Endothelial cell of umbilical vein (primary cell): ENCODE data around the gene CISD3. TPM values are rescaled to one million over a fixed set of nuclear protein-coding genes. Genes with fewer than 3 reads are reported as not detected.

ENCODE experiments used
- BruUV-seq: library from RNA; stranded (reverse); fragments of 400-500 nt; replicated peaks from 2 replicates; lab custom pipeline; 2021; lab: Mats Ljungman, UMichigan
- CTCF ChIA-PET: fragments of 300-600, 350-600 bp; sonication (Branson Sonifier 250); formaldehyde crosslinking; loops from one replicate; lab custom pipeline; 2021; ENCODE audit warnings: antibody characterized with exemption, inconsistent platforms; lab: Charles Lee
- POLR2A ChIA-PET: fragments of 300-600, 350-600 bp; sonication (Branson Sonifier 250); formaldehyde crosslinking; loops from one replicate; lab custom pipeline; 2021; ENCODE audit warnings: antibody characterized with exemption, inconsistent platforms; lab: Charles Lee
- DNase-seq: peaks from one replicate; pipeline ENCODE4 v3.0.0-alpha.2; 2011; ENCODE audit warnings: low read depth, low spot score
- FAIRE-seq: peaks from 2 replicates; lab custom pipeline; 2011; peaks lifted over from hg19 to GRCh38; lab: Jason Lieb, UNC
- H2AFZ ChIP-seq: 2 replicates; pipeline ENCODE4 v1.6.0; 2012; ENCODE audit warnings: low read depth, low read length, control low read depth, inconsistent platforms
- H3K27ac ChIP-seq: 2 replicates; pipeline ENCODE4 v1.5.1; 2011; ENCODE audit warnings: low read depth, mild to moderate bottlenecking, control low read depth, low read length, moderate library complexity; ENCODE audit not compliant: insufficient read depth
- H3K27me3 ChIP-seq, 2 experiments: 2 replicates each; pipeline versions ENCODE4 v1.6.0 to v1.6.1; 2011; ENCODE audit warnings: low read length in 2 of 2, mixed read lengths in 1 of 2; ENCODE audit not compliant: control insufficient read depth in 2 of 2, insufficient read depth in 2 of 2
- H3K36me3 ChIP-seq, 2 experiments: 2 replicates in 1 of 2; 3 replicates in 1 of 2; pipeline ENCODE4 v1.5.1; 2011; ENCODE audit warnings: low read length in 2 of 2, mild to moderate bottlenecking in 1 of 2, moderate library complexity in 1 of 2; ENCODE audit not compliant: control insufficient read depth in 2 of 2, insufficient read depth in 2 of 2; ENCODE audit errors: extremely low read depth in 1 of 2
- H3K4me1 ChIP-seq: 3 replicates; pipeline ENCODE4 v1.5.1; 2011; ENCODE audit warnings: mild to moderate bottlenecking, low read length; ENCODE audit not compliant: control insufficient read depth, insufficient read depth; ENCODE audit errors: extremely low read depth
- H3K4me2 ChIP-seq: 2 replicates; pipeline ENCODE4 v1.6.1; 2011; ENCODE audit warnings: low read length, control low read depth, mixed read lengths; ENCODE audit not compliant: insufficient read depth
- H3K4me3 ChIP-seq, 3 experiments: fragments of 200-600 bp in 1 of 3; sonication (generic), shearing (Covaris generic) in 1 of 3; replicated peaks in 1 of 3; 2 replicates each; pipeline ENCODE4 v1.5.1; 2011 to 2016; ENCODE audit warnings: control low read depth in 3 of 3, low read length in 3 of 3, mild to moderate bottlenecking in 2 of 3, inconsistent platforms in 1 of 3, low read depth in 1 of 3, moderate library complexity in 1 of 3; ENCODE audit not compliant: insufficient read depth in 1 of 3
- H3K79me2 ChIP-seq: 2 replicates; pipeline ENCODE4 v1.6.0; 2012; ENCODE audit warnings: low read length, inconsistent platforms; ENCODE audit not compliant: control insufficient read depth, insufficient read depth
- H3K9ac ChIP-seq: replicated peaks from 2 replicates; pipeline ENCODE3; 2011; ENCODE audit warnings: low read length, control low read depth; ENCODE audit not compliant: insufficient read depth; ENCODE audit errors: extremely low read depth
- H3K9me1 ChIP-seq: replicated peaks from 3 replicates; pipeline ENCODE4 v1.6.0; 2011; ENCODE audit warnings: mild to moderate bottlenecking, low read length; ENCODE audit not compliant: control insufficient read depth, insufficient read depth; ENCODE audit errors: extremely low read depth
- H3K9me3 ChIP-seq: replicated peaks from 2 replicates; pipeline ENCODE4 v1.5.1; 2012; ENCODE audit warnings: low read length, inconsistent platforms; ENCODE audit not compliant: control insufficient read depth, insufficient read depth
- H4K20me1 ChIP-seq: replicated peaks from 2 replicates; pipeline ENCODE3; 2011; ENCODE audit warnings: mild to moderate bottlenecking, low read length; ENCODE audit not compliant: control insufficient read depth, insufficient read depth; ENCODE audit errors: extremely low read depth
- EZH2 ChIP-seq: IDR thresholded peaks from 2 replicates; pipeline ENCODE4 v1.6.1; 2012; ENCODE audit warnings: borderline replicate concordance, low read depth, mild to moderate bottlenecking, moderate library complexity, low read length, inconsistent platforms; ENCODE audit not compliant: severe bottlenecking
- FOS ChIP-seq: IDR thresholded peaks from 2 replicates; pipeline ENCODE4 v1.6.1; 2011; ENCODE audit warnings: mild to moderate bottlenecking, low read length, moderate library complexity, borderline replicate concordance; ENCODE audit not compliant: insufficient read depth
- GATA2 ChIP-seq: IDR thresholded peaks from 2 replicates; pipeline ENCODE4 v1.7.0; 2011; ENCODE audit warnings: low read depth, mild to moderate bottlenecking, moderate library complexity, mixed read lengths, low read length; ENCODE audit not compliant: insufficient read length, insufficient read depth
- JUN ChIP-seq: IDR thresholded peaks from 2 replicates; pipeline ENCODE4 v1.6.1; 2011; ENCODE audit warnings: borderline replicate concordance, low read depth; ENCODE audit not compliant: insufficient read length, insufficient read depth
- MYC ChIP-seq: IDR thresholded peaks from one replicate; pipeline ENCODE4 v1.6.1; 2011; ENCODE audit warnings: mild to moderate bottlenecking, low read depth, low read length
- POLR2A ChIP-seq: IDR thresholded peaks from 2 replicates; pipeline ENCODE4 v1.6.1; 2012; ENCODE audit warnings: low read depth, mild to moderate bottlenecking, control low read depth, low read length
- POLR2AphosphoS5 ChIP-seq: IDR thresholded peaks from 2 replicates; pipeline ENCODE4 v1.6.1; 2012; ENCODE audit warnings: low read depth, mild to moderate bottlenecking, control low read depth, low read length, moderate library complexity; ENCODE audit not compliant: insufficient read depth
- dilution Hi-C: fragments of 300-500 bp; cut with MboI; formaldehyde crosslinking; loops from one replicate; pipeline ENCODE4 v1.15.0; 2019; ENCODE audit warnings: low sequenced_read_pairs; ENCODE audit not compliant: extremely low pct_ligation_motif_present
- intact Hi-C: fragments of 100-400 bp; cut with micrococcal nuclease; formaldehyde crosslinking; loops from one replicate; pipeline ENCODE4 v1.10.0; 2022
- polyA plus RNA-seq, 4 experiments: library from polyadenylated mRNA; depleted of rRNA in 3 of 4; stranded (reverse) in 3 of 4; unstranded in 1 of 4; fragments of >200 nt; gene quantifications; 2 replicates each; pipeline versions ENCODE4 v1.2.1 to v1.2.3, GENCODE V29; 2011 to 2012; ENCODE audit warnings: missing spikeins in 1 of 4
- total RNA-seq: library from RNA; stranded (reverse); gene quantifications from 2 replicates; pipeline ENCODE4 v1.2.3, GENCODE V29; 2021
- TF ChIP-seq, protein P1 (sequence below): IDR thresholded peaks from 2 replicates; pipeline ENCODE4 v1.6.1; 2011; ENCODE audit not compliant: insufficient read depth, insufficient read length
- TF ChIP-seq, protein P2 (sequence below), 2 donors: IDR thresholded peaks; 1 replicate in 1 of 2; 2 replicates in 1 of 2; pipeline ENCODE4 v1.5.1; 2011; ENCODE audit warnings: low read length in 2 of 2, mild to moderate bottlenecking in 2 of 2, moderate library complexity in 2 of 2, control low read depth in 1 of 2, inconsistent platforms in 1 of 2, low read depth in 1 of 2; ENCODE audit not compliant: insufficient read depth in 1 of 2; ENCODE audit errors: extremely low read depth in 1 of 2

Gene CISD3
- total and polyA plus RNA-seq, 2 donors (not counting 3 experiments of a cell fraction or from before 2014, with no cell fraction given): 8.7 to 23.7 TPM

DNA sequence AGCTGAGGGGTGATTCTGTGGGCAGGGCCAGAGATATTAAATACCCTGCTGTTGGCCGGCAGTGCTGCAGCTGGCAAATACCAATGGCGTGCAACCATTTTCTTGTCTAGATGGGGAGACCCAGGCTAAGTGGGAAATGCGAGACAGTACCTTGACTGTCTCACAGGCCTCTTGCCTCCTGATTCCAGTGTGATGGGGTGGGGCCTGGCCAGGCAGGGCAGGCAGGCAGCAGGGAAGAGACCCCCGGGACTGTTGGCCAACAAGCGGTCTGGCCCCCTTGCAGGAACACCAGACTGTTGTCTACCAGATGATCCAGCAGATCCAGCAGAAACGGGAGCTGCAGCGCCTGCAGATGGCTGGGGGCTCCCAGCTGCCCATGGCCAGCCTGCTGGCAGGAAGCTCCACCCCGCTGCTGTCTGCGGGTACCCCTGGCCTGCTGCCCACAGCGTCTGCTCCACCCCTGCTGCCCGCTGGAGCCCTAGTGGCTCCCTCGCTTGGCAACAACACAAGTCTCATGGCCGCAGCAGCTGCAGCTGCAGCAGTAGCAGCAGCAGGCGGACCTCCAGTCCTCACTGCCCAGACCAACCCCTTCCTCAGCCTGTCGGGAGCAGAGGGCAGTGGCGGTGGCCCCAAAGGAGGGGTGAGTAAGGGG lies 5.7 kb upstream of the CISD3 start:
- Histone ChIP-seq H3K36me3 (peaks cover 5 to 15% of the 10 kb centered on the region in 2 experiments), H3K79me2 (no peaks in the 10 kb centered on the region), H4K20me1 (no peaks in the 10 kb centered on the region), H3K4me1 (peaks cover 7% of the 10 kb centered on the region), H3K4me3 (no peak overlapping the region), H3K9me1 (no peaks in the 10 kb centered on the region), H3K27ac (no peak overlapping the region), H3K27me3 (no peaks in the 10 kb centered on the region), H3K4me2 (no peak overlapping the region), H2AFZ (no peak overlapping the region), H3K9me3 (no peaks in the 10 kb centered on the region), H3K9ac (no peak overlapping the region)
- BruUV-seq: no TSS peak
- intact Hi-C loops: no loop called here
- ChIA-PET POLR2A (interaction anchor here (0.7 kb wide), 1 partner anchor 29 kb away, joined by 3 read pairs; no protein-coding TSS in a partner anchor), CTCF (interaction anchor here (1.0 to 2.5 kb wide), 4 partner anchors 11 to 57 kb away, joined by 3 to 17 read pairs (median 5); no protein-coding TSS in a partner anchor)
- no peak for FAIRE-seq
- dilution Hi-C loops: no loop called here
- DNase-seq: peak; percentile 50
- TF ChIP-seq MYC: no peak
- TF ChIP-seq, protein P1, sequence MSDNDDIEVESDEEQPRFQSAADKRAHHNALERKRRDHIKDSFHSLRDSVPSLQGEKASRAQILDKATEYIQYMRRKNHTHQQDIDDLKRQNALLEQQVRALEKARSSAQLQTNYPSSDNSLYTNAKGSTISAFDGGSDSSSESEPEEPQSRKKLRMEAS: no peak
- no peak for TF ChIP-seq GATA2
- TF ChIP-seq POLR2AphosphoS5: no peak
- no peak for TF ChIP-seq POLR2A

DNA sequence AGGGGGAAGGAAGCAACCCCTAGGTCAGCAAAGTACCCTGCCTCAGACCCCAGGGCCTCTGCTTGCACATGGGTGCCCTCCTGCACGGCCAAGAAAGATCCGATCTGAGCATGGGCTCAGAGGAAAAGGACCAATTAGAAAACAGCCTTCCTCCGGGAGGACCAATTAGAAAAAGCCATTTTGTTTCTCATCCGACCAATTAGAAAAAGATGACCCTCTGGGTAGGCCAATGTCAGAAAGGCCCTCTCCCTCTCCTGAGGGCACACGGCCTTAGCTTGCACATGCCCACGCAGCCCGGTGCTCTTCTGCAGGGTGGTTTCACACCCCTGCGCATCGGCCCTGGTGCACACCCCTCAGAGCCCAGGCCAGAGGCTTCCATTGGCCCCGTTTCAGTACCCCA lies 5.1 kb upstream of the CISD3 start:
- FAIRE-seq: no peak
- Histone ChIP-seq H3K9me3 (no peaks in the 10 kb centered on the region), H3K9ac (no peak overlapping the region), H3K27ac (no peak overlapping the region), H3K79me2 (no peaks in the 10 kb centered on the region), H3K4me2 (no peak overlapping the region), H3K4me1 (peaks cover 10% of the 10 kb centered on the region), H3K36me3 (peaks cover 5 to 11% of the 10 kb centered on the region in 2 experiments), H4K20me1 (no peaks in the 10 kb centered on the region), H3K4me3 (no peak overlapping the region), H3K27me3 (no peaks in the 10 kb centered on the region), H2AFZ (no peak overlapping the region), H3K9me1 (no peaks in the 10 kb centered on the region)
- dilution Hi-C loops (no loop called here), intact Hi-C loops (no loop called here)
- ChIA-PET CTCF (interaction anchor here (1.4 to 2.5 kb wide), 3 partner anchors 10 to 48 kb away, joined by 4 to 17 read pairs (median 6); no protein-coding TSS in a partner anchor), POLR2A (interaction anchor here (0.7 kb wide), 1 partner anchor 30 kb away, joined by 3 read pairs; no protein-coding TSS in a partner anchor)
- BruUV-seq: no TSS peak
- DNase-seq: no peak
- TF ChIP-seq EZH2 (no peak), POLR2AphosphoS5 (no peak), GATA2 (no peak), POLR2A (no peak), JUN (no peak), MYC (no peak), FOS (no peak)
- TF ChIP-seq, protein P1: no peak
- TF ChIP-seq, protein P2, sequence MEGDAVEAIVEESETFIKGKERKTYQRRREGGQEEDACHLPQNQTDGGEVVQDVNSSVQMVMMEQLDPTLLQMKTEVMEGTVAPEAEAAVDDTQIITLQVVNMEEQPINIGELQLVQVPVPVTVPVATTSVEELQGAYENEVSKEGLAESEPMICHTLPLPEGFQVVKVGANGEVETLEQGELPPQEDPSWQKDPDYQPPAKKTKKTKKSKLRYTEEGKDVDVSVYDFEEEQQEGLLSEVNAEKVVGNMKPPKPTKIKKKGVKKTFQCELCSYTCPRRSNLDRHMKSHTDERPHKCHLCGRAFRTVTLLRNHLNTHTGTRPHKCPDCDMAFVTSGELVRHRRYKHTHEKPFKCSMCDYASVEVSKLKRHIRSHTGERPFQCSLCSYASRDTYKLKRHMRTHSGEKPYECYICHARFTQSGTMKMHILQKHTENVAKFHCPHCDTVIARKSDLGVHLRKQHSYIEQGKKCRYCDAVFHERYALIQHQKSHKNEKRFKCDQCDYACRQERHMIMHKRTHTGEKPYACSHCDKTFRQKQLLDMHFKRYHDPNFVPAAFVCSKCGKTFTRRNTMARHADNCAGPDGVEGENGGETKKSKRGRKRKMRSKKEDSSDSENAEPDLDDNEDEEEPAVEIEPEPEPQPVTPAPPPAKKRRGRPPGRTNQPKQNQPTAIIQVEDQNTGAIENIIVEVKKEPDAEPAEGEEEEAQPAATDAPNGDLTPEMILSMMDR (IDR thresholded peaks at IDR 0.05; ENCODE audit: extremely low read depth in 1 of 2, insufficient read depth in 1 of 2, low read depth in 1 of 2, low read length in 2 of 2): no peak
